Gastroesophageal sphincter (tissue), 3 donors: ENCODE results near the gene KIF26A.

Experiments used
- CTCF ChIP-seq, 4 experiments: fragments of 200-600 bp in 2 of 4; fragments of 450-650 bp in 2 of 4; sonication (generic) in 1 of 4; IDR thresholded peaks; one replicate each; pipeline ENCODE4 v1.5.1; 2017 to 2019; ENCODE audit warnings: antibody characterized with exemption in 4 of 4, mild to moderate bottlenecking in 2 of 4, moderate library complexity in 2 of 4
- EP300 ChIP-seq: sonication (generic); formaldehyde crosslinking; IDR thresholded peaks from one replicate; pipeline ENCODE4 v1.6.1; 2017; ENCODE audit warnings: antibody characterized with exemption, mild to moderate bottlenecking

- no peak for TF ChIP-seq CTCF (IDR thresholded peaks at IDR 0.05)
- no peak for TF ChIP-seq EP300
These were observed 39.9 kb downstream of the KIF26A start for GRCh38 chr14:104178279-104178678.
